ENCODE measurements around the gene KIAA1614. TPM values are rescaled to one million over a fixed set of nuclear protein-coding genes. Genes with fewer than 3 reads are reported as not detected.

KIAA1614 gene
- polyA plus RNA-seq, 1 of the 3 experiments (the other 2 are of a cell fraction): 1.1 TPM

DNA sequence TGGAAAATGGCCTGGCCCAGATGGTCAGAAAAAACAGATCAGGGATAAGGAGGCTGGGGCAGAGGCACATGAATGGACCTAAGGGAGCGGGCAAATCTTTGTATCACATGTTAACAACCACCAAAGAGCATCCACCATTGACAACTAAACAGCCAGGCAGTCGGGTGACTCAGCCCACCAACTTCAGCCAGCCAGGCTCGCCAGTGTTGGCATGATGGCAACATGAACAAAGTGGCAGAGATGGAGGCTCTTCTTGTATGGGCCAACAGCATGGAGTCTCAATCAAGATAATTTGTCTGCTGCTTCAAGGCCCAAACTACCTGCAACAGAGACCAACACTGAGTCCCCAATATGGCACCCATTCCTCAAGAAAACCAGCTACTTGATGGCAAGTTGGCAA is 16.5 kb upstream of the KIAA1614 start:
- no peaks in the 10 kb centered on the region for H3K79me2 ChIP-seq (ENCODE audit: insufficient read depth)
- H3K4me2 ChIP-seq: no peak overlapping the region
- ChIA-PET CTCF (interaction anchor here (0.9 to 1.7 kb wide), 3 partner anchors 14 to 247 kb away, joined by 3 to 4 read pairs (median 3); no protein-coding TSS in a partner anchor), POLR2A (no interaction called here)
- TF ChIP-seq EP300 (IDR thresholded peaks at IDR 0.05; ENCODE audit: borderline replicate concordance in 1 of 2, low read depth in 1 of 2, low read length in 1 of 2): no peak
- TF ChIP-seq TCF12 (IDR thresholded peaks at IDR 0.05): no peak
- TF ChIP-seq FOSL2 (IDR thresholded peaks at IDR 0.05; ENCODE audit: borderline replicate concordance, low read depth): no peak
- no peak for TF ChIP-seq GATA2 (CRISPR knock-in tag; IDR thresholded peaks at IDR 0.05)
- TF ChIP-seq, protein P1, sequence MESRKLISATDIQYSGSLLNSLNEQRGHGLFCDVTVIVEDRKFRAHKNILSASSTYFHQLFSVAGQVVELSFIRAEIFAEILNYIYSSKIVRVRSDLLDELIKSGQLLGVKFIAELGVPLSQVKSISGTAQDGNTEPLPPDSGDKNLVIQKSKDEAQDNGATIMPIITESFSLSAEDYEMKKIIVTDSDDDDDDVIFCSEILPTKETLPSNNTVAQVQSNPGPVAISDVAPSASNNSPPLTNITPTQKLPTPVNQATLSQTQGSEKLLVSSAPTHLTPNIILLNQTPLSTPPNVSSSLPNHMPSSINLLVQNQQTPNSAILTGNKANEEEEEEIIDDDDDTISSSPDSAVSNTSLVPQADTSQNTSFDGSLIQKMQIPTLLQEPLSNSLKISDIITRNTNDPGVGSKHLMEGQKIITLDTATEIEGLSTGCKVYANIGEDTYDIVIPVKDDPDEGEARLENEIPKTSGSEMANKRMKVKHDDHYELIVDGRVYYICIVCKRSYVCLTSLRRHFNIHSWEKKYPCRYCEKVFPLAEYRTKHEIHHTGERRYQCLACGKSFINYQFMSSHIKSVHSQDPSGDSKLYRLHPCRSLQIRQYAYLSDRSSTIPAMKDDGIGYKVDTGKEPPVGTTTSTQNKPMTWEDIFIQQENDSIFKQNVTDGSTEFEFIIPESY (IDR thresholded peaks at IDR 0.05; ENCODE audit: borderline replicate concordance, low read depth): no peak
- no peak for TF ChIP-seq MXI1 (IDR thresholded peaks at IDR 0.05; ENCODE audit: low read depth, low read length)
- no peak for TF ChIP-seq RCOR1 (IDR thresholded peaks at IDR 0.05; ENCODE audit: low read length)
- TF ChIP-seq, protein P2, sequence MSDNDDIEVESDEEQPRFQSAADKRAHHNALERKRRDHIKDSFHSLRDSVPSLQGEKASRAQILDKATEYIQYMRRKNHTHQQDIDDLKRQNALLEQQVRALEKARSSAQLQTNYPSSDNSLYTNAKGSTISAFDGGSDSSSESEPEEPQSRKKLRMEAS (IDR thresholded peaks at IDR 0.05; ENCODE audit: low read depth): no peak
- no peak for TF ChIP-seq RFX5 (IDR thresholded peaks at IDR 0.05; ENCODE audit: low read length)
- no peak for TF ChIP-seq JUND (IDR thresholded peaks at IDR 0.05)
- TF ChIP-seq RAD21 (IDR thresholded peaks at IDR 0.05; ENCODE audit: low read length): no peak
- TF ChIP-seq, protein P3, sequence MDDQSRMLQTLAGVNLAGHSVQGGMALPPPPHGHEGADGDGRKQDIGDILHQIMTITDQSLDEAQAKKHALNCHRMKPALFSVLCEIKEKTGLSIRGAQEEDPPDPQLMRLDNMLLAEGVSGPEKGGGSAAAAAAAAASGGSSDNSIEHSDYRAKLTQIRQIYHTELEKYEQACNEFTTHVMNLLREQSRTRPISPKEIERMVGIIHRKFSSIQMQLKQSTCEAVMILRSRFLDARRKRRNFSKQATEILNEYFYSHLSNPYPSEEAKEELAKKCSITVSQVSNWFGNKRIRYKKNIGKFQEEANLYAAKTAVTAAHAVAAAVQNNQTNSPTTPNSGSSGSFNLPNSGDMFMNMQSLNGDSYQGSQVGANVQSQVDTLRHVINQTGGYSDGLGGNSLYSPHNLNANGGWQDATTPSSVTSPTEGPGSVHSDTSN (IDR thresholded peaks at IDR 0.05): no peak
- no peak for TF ChIP-seq RXRA (IDR thresholded peaks at IDR 0.05; ENCODE audit: borderline replicate concordance, low read depth)
- no peak for TF ChIP-seq TAF1 (IDR thresholded peaks at IDR 0.05; ENCODE audit: borderline replicate concordance, low read depth, low read length)
- TF ChIP-seq TEAD4 (IDR thresholded peaks at IDR 0.05; ENCODE audit: borderline replicate concordance, insufficient read depth): no peak
- TF ChIP-seq, protein P4, sequence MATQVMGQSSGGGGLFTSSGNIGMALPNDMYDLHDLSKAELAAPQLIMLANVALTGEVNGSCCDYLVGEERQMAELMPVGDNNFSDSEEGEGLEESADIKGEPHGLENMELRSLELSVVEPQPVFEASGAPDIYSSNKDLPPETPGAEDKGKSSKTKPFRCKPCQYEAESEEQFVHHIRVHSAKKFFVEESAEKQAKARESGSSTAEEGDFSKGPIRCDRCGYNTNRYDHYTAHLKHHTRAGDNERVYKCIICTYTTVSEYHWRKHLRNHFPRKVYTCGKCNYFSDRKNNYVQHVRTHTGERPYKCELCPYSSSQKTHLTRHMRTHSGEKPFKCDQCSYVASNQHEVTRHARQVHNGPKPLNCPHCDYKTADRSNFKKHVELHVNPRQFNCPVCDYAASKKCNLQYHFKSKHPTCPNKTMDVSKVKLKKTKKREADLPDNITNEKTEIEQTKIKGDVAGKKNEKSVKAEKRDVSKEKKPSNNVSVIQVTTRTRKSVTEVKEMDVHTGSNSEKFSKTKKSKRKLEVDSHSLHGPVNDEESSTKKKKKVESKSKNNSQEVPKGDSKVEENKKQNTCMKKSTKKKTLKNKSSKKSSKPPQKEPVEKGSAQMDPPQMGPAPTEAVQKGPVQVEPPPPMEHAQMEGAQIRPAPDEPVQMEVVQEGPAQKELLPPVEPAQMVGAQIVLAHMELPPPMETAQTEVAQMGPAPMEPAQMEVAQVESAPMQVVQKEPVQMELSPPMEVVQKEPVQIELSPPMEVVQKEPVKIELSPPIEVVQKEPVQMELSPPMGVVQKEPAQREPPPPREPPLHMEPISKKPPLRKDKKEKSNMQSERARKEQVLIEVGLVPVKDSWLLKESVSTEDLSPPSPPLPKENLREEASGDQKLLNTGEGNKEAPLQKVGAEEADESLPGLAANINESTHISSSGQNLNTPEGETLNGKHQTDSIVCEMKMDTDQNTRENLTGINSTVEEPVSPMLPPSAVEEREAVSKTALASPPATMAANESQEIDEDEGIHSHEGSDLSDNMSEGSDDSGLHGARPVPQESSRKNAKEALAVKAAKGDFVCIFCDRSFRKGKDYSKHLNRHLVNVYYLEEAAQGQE (IDR thresholded peaks at IDR 0.05; ENCODE audit: low read depth, low read length): no peak
- no peaks in the 10 kb centered on the region for H3K9me3 ChIP-seq
- no peak overlapping the region for H3K27ac ChIP-seq (ENCODE audit: low read depth in 2 of 2, low read length in 1 of 2)
- no peaks in the 10 kb centered on the region for H3F3A ChIP-seq (replicated peaks; ENCODE audit: insufficient read depth)
- H4K20me1 ChIP-seq (ENCODE audit: insufficient read depth): no peaks in the 10 kb centered on the region
- no peak overlapping the region for H3K9ac ChIP-seq
- H3K36me3 ChIP-seq (replicated peaks in 1 of 2; ENCODE audit: control insufficient read depth in 1 of 2, insufficient read depth in 2 of 2, low read length in 1 of 2): no peaks in the 10 kb centered on the region
- no peak for DNase-seq
- no peaks in the 10 kb centered on the region for H3K9me2 ChIP-seq
- 96% methylated on average over 3 of the region's 3 CpGs for WGBS (ENCODE audit: low lambda C conversion rate)
- no peak overlapping the region for H3K4me3 ChIP-seq (ENCODE audit: low read depth in 2 of 2, low read length in 1 of 2)
- H2AFZ ChIP-seq (ENCODE audit: low read depth): no peak overlapping the region
- H3K4me1 ChIP-seq (ENCODE audit: control insufficient read depth in 1 of 2, insufficient read depth in 2 of 2, low read depth in 1 of 2, low read length in 1 of 2): peaks cover 0 to 20% of the 10 kb centered on the region in 2 experiments; a peak in 1 of 4 replicates
- H3K27me3 ChIP-seq (ENCODE audit: insufficient read depth): no peaks in the 10 kb centered on the region
